GM08714 (cell line): ENCODE data around the gene NDFIP2.

Experiments
- H3K4me3 ChIP-seq: fragments of 200-500 bp; sonication (Bioruptor generic); 2 replicates; pipeline ENCODE4 v1.5.1; 2014; ENCODE audit warnings: mild to moderate bottlenecking, low read length, inconsistent platforms
- ZNF274 ChIP-seq: IDR thresholded peaks from 2 replicates; pipeline ENCODE4 v1.6.1; 2012; ENCODE audit warnings: mild to moderate bottlenecking, low read depth, low read length

Gene NDFIP2

GRCh38 chr13:79528356-79528755, 47.4 kb downstream of the NDFIP2 start:
- no peak for TF ChIP-seq ZNF274
- H3K4me3 ChIP-seq: no peak overlapping the region

DNA sequence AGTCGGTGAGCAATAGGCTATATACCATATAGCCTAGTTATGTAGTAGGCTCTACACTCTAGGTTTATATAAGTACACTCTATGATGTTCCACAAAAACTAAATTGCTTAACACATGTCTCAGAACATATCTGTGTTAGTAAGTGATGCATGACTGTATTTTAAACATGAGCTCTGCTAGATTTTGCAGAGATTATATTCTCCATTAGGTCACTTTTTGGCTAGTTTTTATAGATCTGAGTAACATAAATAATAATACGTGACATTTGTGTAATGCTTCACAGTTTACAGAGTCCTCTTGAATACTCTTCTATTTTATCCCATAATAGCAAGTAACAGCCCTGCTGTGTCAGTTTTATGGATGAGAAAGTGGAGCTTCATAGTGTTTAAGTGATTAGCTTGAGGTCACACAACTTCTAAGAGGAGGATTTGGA, 47.8 kb downstream of the NDFIP2 start:
- H3K4me3 ChIP-seq: no peak overlapping the region
- TF ChIP-seq ZNF274: no peak

GRCh38 chr13:79529817-79530216, 48.9 kb downstream of the NDFIP2 start:
- H3K4me3 ChIP-seq: no peak overlapping the region
- no peak for TF ChIP-seq ZNF274

- no peak for TF ChIP-seq ZNF274
- H3K4me3 ChIP-seq: no peak overlapping the region
Observed at GRCh38 chr13:79530270-79530669, 49.3 kb downstream of the NDFIP2 start.

- TF ChIP-seq ZNF274: no peak
- no peak overlapping the region for H3K4me3 ChIP-seq
Observed at GRCh38 chr13:79531542-79532254, 50.7 kb downstream of the NDFIP2 start.

- TF ChIP-seq ZNF274: no peak
- no peak overlapping the region for H3K4me3 ChIP-seq
Observed at GRCh38 chr13:79532576-79532975, 51.6 kb downstream of the NDFIP2 start.

DNA sequence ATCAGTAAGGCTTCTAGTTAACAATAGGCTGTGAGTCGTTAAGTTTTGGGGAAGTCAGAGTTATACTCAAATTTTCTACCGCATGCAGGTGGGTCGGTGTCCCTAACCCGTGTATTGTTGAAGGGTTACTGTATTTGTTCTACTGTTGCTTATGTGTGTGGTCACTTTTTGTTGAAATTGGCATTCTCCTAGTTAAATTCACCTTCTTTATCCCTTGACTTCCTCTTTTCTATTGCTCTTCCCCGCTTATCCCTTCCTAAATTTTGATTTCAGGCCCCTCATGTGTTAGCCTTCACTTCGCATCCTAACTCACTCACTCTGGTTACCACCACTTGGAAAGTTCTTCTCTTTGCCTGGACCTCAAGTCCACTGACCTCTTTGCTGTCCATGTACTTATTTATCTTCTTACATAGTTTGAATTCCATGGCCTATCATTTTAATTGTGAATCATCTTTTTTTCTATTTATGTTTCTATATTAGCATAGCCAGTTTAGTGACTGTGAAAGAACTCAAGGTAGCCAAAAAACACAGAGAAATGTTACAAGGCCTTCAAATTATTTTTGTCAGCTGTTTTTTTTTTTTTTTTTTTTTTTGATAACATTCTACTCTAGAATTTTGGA, 52.9 kb downstream of the NDFIP2 start:
- H3K4me3 ChIP-seq: no peak overlapping the region
- no peak for TF ChIP-seq ZNF274

GRCh38 chr13:79534596-79534995, 53.6 kb downstream of the NDFIP2 start:
- TF ChIP-seq ZNF274: no peak
- no peak overlapping the region for H3K4me3 ChIP-seq

GRCh38 chr13:79538757-79539156, 57.8 kb downstream of the NDFIP2 start:
- no peak overlapping the region for H3K4me3 ChIP-seq
- no peak for TF ChIP-seq ZNF274

GRCh38 chr13:79540504-79540903, 59.5 kb downstream of the NDFIP2 start:
- no peak for TF ChIP-seq ZNF274
- no peak overlapping the region for H3K4me3 ChIP-seq

DNA sequence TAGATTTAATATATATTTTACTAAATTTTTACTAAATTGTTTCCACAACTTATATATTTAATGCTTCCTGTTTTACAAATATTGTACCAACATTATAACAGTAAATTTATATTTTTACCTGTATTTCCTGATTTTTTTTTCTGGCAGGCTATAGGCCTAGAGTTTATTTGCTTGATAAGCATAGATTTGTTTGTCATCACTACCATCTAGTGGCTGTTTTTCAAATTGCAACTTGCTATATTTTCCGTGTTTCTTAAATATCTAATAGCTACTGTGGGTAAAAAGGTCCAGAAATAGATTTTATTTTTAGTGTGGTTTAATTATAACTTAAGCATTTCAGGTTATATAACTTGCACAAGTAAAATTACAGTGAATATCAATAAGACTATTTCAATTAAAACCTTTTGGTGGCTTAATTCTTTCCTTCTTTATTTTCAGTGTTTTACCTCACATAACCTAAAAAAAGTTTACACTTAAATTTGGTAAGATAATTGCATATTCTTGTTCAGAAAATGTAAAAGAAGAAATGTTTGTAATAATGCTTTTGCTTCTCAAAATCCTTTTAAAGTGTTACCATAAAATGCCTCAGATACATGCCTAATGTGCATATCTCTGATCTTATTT, 60.6 kb downstream of the NDFIP2 start:
- H3K4me3 ChIP-seq: no peak overlapping the region
- no peak for TF ChIP-seq ZNF274

GRCh38 chr13:79543883-79544282, 62.9 kb downstream of the NDFIP2 start:
- no peak overlapping the region for H3K4me3 ChIP-seq
- no peak for TF ChIP-seq ZNF274

DNA sequence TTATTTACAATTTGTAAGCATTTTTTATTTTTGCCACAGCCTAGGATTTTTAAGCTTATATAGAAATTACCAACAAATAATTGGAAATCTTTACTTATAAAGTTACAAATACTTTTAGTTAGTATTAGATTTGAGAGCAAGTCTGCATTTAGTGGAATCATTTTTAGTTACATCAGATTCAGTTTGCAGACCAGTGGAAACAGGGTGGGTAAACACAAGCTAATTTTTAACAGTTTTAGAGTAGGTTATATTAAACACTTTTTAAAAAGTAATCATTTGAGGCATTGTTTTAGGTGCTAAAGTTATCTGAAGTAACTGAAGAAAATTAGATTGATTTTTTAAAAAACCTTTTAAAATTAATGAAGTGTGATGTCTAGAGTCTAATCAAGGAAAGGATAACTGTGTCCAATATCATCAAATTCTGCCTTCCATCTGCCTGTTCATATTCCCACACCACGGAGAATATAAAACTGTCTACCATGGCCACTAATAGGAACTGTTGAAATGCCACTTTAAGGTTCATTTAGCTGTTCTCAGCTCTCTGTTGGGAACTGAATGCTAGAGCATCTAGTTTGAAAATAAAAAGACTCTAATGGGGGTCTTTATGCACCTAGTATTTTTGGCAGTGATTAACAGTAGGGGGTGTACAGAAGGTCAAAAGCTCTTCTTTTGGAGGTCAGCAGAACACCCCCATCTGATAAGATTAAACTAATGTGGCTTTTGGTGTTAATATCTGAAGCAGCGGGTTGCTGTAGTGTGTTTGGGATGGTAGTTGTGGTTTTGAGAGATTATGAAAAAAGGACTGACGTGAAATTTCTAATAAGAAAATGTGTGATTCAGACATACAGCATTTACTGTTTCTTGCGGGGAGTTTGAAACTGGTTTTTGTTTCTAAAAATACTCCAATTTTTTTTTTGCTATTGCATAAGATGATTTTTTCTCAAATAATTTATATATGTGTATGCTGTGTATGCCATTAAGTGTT, 66.5 kb downstream of the NDFIP2 start:
- no peak for TF ChIP-seq ZNF274
- H3K4me3 ChIP-seq: no peak overlapping the region

DNA sequence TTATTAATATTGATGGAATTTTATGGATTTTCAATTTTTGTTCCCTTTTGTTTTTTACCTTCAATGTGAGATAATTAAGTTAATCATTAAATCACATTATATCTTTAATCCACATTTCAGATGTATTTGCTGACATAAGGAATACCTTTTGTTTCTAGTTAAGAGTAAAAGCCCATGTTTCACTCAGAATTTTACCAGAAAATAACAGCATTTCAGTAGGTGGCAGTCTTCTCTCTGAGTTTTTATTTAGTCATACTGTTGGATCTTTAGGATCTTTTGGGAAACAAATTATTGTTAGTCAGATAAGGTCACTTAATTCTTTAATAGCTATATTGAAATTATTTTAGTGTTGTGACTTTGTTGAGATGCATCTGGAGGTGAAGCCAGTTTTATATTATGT, 67.9 kb downstream of the NDFIP2 start:
- H3K4me3 ChIP-seq: no peak overlapping the region
- no peak for TF ChIP-seq ZNF274
